H1 (cell line): Measurements from ENCODE around the gene MXRA7. TPM values are rescaled to one million over a fixed set of nuclear protein-coding genes. Genes with fewer than 3 reads are reported as not detected.

Source experiments
- BACH1 ChIP-seq: IDR thresholded peaks from 2 replicates; pipeline ENCODE4 v1.6.1; 2012; ENCODE audit warnings: low read length, improper control_type of control experiment
- POU5F1 ChIP-seq: IDR thresholded peaks from 2 replicates; pipeline ENCODE4 v1.6.1; 2011; ENCODE audit warnings: low read depth, mild to moderate bottlenecking, low read length, moderate library complexity
- RAD21 ChIP-seq, 2 experiments: IDR thresholded peaks in 1 of 2; conservative IDR thresholded peaks in 1 of 2; 2 replicates each; pipeline ENCODE4 v1.6.1; 2011; ENCODE audit warnings: low read depth in 2 of 2, low read length in 2 of 2, improper control_type of control experiment in 1 of 2, inconsistent platforms in 1 of 2, mild to moderate bottlenecking in 1 of 2, moderate library complexity in 1 of 2
- ZNF274 ChIP-seq: IDR thresholded peaks from 2 replicates; pipeline ENCODE4 v1.7.0; 2012; ENCODE audit warnings: low read length, borderline replicate concordance; ENCODE audit errors: extremely low read depth
- polyA plus RNA-seq, 7 experiments: library from polyadenylated mRNA; depleted of rRNA in 3 of 7; stranded (reverse) in 5 of 7; unstranded in 2 of 7; fragments of >200 nt in 5 of 7; fragments of 200-250 nt in 2 of 7; gene quantifications; 1 replicate in 5 of 7; 2 replicates in 1 of 7; 4 replicates in 1 of 7; pipeline versions ENCODE4 v1.2.1 to v1.2.3, GENCODE V29; 2011 to 2013; ENCODE audit warnings: missing spikeins in 2 of 7, mixed read lengths in 2 of 7
- total RNA-seq: library from RNA; stranded (reverse); fragmentation: NEBNext Ultra II Directional; extraction: Animal tissue kit (Norgen Biotek cat#: 25700); gene quantifications from 2 replicates; pipeline ENCODE4 v1.2.1, GENCODE V29; 2021
- TF ChIP-seq, protein P1 (sequence below): fragments of 300-600 bp; sonication (generic); IDR thresholded peaks from 2 replicates; pipeline ENCODE4 v1.7.1; 2012; ENCODE audit warnings: low read length, moderate library complexity, mild to moderate bottlenecking, inconsistent platforms; ENCODE audit not compliant: insufficient replicate concordance
- TF ChIP-seq, protein P2 (sequence below): IDR thresholded peaks from 2 replicates; pipeline ENCODE4 v1.6.1; 2012; ENCODE audit warnings: inconsistent platforms

The MXRA7 gene
- total and polyA plus RNA-seq, 2 of the 8 experiments (the other 6 are each of a cell fraction or from before 2014, with no cell fraction given), result 17.8 to 26.6 TPM

DNA sequence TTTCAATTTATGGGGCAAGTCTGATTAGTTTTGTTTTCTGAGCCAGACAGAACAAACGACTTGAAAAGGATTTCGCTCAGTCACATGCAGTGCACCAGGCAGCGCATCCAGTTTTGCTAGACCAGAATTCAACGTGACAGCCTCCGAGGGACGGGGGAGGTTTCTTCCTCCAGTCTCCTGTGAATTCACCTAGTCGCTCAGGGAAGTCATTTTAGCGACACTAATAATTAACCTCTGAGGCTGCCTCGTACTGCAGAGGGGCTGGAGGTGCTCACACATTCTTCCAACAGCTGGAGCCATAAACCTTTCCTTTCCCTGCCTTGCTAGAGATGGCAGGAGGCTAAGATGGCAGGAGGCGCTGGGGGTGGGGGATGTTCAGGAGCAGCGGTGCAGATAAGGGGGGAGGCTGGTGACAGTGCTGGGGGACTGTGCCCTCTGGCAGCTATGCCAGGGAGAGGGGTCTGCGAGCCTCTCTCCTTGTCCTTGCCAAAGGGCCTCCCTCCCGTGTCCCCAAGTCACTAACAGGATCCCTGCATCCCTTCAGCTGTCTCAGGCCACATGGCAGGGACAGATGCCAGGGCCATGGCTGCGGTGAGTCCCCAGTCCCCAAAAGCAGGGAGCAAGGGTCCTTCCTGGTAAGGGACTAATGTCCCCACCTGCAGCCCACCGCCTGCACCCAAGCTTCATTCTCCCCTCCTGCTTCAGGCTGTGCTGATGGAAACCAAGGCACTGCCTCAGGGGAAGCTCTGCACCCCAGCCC is 24.0 kb downstream of the MXRA7 start (continued):
- TF ChIP-seq, protein P1, sequence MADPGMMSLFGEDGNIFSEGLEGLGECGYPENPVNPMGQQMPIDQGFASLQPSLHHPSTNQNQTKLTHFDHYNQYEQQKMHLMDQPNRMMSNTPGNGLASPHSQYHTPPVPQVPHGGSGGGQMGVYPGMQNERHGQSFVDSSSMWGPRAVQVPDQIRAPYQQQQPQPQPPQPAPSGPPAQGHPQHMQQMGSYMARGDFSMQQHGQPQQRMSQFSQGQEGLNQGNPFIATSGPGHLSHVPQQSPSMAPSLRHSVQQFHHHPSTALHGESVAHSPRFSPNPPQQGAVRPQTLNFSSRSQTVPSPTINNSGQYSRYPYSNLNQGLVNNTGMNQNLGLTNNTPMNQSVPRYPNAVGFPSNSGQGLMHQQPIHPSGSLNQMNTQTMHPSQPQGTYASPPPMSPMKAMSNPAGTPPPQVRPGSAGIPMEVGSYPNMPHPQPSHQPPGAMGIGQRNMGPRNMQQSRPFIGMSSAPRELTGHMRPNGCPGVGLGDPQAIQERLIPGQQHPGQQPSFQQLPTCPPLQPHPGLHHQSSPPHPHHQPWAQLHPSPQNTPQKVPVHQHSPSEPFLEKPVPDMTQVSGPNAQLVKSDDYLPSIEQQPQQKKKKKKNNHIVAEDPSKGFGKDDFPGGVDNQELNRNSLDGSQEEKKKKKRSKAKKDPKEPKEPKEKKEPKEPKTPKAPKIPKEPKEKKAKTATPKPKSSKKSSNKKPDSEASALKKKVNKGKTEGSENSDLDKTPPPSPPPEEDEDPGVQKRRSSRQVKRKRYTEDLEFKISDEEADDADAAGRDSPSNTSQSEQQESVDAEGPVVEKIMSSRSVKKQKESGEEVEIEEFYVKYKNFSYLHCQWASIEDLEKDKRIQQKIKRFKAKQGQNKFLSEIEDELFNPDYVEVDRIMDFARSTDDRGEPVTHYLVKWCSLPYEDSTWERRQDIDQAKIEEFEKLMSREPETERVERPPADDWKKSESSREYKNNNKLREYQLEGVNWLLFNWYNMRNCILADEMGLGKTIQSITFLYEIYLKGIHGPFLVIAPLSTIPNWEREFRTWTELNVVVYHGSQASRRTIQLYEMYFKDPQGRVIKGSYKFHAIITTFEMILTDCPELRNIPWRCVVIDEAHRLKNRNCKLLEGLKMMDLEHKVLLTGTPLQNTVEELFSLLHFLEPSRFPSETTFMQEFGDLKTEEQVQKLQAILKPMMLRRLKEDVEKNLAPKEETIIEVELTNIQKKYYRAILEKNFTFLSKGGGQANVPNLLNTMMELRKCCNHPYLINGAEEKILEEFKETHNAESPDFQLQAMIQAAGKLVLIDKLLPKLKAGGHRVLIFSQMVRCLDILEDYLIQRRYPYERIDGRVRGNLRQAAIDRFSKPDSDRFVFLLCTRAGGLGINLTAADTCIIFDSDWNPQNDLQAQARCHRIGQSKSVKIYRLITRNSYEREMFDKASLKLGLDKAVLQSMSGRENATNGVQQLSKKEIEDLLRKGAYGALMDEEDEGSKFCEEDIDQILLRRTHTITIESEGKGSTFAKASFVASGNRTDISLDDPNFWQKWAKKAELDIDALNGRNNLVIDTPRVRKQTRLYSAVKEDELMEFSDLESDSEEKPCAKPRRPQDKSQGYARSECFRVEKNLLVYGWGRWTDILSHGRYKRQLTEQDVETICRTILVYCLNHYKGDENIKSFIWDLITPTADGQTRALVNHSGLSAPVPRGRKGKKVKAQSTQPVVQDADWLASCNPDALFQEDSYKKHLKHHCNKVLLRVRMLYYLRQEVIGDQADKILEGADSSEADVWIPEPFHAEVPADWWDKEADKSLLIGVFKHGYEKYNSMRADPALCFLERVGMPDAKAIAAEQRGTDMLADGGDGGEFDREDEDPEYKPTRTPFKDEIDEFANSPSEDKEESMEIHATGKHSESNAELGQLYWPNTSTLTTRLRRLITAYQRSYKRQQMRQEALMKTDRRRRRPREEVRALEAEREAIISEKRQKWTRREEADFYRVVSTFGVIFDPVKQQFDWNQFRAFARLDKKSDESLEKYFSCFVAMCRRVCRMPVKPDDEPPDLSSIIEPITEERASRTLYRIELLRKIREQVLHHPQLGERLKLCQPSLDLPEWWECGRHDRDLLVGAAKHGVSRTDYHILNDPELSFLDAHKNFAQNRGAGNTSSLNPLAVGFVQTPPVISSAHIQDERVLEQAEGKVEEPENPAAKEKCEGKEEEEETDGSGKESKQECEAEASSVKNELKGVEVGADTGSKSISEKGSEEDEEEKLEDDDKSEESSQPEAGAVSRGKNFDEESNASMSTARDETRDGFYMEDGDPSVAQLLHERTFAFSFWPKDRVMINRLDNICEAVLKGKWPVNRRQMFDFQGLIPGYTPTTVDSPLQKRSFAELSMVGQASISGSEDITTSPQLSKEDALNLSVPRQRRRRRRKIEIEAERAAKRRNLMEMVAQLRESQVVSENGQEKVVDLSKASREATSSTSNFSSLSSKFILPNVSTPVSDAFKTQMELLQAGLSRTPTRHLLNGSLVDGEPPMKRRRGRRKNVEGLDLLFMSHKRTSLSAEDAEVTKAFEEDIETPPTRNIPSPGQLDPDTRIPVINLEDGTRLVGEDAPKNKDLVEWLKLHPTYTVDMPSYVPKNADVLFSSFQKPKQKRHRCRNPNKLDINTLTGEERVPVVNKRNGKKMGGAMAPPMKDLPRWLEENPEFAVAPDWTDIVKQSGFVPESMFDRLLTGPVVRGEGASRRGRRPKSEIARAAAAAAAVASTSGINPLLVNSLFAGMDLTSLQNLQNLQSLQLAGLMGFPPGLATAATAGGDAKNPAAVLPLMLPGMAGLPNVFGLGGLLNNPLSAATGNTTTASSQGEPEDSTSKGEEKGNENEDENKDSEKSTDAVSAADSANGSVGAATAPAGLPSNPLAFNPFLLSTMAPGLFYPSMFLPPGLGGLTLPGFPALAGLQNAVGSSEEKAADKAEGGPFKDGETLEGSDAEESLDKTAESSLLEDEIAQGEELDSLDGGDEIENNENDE, result no peak
- TF ChIP-seq, protein P2, sequence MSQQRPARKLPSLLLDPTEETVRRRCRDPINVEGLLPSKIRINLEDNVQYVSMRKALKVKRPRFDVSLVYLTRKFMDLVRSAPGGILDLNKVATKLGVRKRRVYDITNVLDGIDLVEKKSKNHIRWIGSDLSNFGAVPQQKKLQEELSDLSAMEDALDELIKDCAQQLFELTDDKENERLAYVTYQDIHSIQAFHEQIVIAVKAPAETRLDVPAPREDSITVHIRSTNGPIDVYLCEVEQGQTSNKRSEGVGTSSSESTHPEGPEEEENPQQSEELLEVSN, result no peak
- TF ChIP-seq POU5F1 (no peak), BACH1 (no peak), ZNF274 (no peak), RAD21 (IDR thresholded peaks at IDR 0.05 in 1 of 2, conservative IDR thresholded peaks at IDR 0.05 in 1 of 2; ENCODE audit: low read depth in 2 of 2, low read length in 2 of 2) (no peak)
